ENCODE results near the gene GART. TPM values are rescaled to one million over a fixed set of nuclear protein-coding genes. Genes with fewer than 3 reads are reported as not detected.
"Not testable (repeated sequence)": the region's sequence is repeated elsewhere in the genome, so short reads cannot be mapped to it uniquely, and the experiment has no call there.

Gene GART
- polyA plus RNA-seq, 2 of the 4 experiments (the other 2 are of a cell fraction), result 42.3 to 70.2 TPM

GRCh38 chr21:33584455-33584854 is 42.5 kb upstream of the GART start:
- CTCF ChIA-PET, result interaction anchor here (1.2 kb wide), 1 partner anchor 21 kb away, joined by 6 read pairs; no protein-coding TSS in a partner anchor
- Histone ChIP-seq H3K4me2 (no peak overlapping the region), H3K9me3 (no peaks in the 10 kb centered on the region), H3K4me3 (no peak overlapping the region), H3K27ac (no peak overlapping the region), H3K4me1 (peaks cover 16% of the 10 kb centered on the region)
- FAIRE-seq (no peak), DNase-seq (ENCODE audit: low read depth in 1 of 2, low spot score in 1 of 2) (no peak), ATAC-seq (no peak)
- TF ChIP-seq KDM5A (IDR thresholded peaks at IDR 0.05), result no peak
- TF ChIP-seq FOSB (CRISPR knock-in tag; IDR thresholded peaks at IDR 0.05), result no peak
- no peak for TF ChIP-seq TFCP2L1 (CRISPR knock-in tag; IDR thresholded peaks at IDR 0.05)
- TF ChIP-seq RCOR1 (IDR thresholded peaks at IDR 0.05; ENCODE audit: low read depth, low read length), result no peak
- no peak for TF ChIP-seq HOXB5 (CRISPR knock-in tag; IDR thresholded peaks at IDR 0.05)
- no peak for TF ChIP-seq MYC (IDR thresholded peaks at IDR 0.05; ENCODE audit: borderline replicate concordance, low read length)
- TF ChIP-seq CHD2 (IDR thresholded peaks at IDR 0.05; ENCODE audit: low read length, partially characterized antibody), result no peak
- no peak for TF ChIP-seq CBX2 (IDR thresholded peaks at IDR 0.05; ENCODE audit: borderline replicate concordance, low read depth)
- TF ChIP-seq SMC3 (IDR thresholded peaks at IDR 0.05), result no peak
- TF ChIP-seq HEYL (CRISPR knock-in tag; IDR thresholded peaks at IDR 0.05), result no peak
- TF ChIP-seq MAX (IDR thresholded peaks at IDR 0.05), result no peak
- no peak for TF ChIP-seq ZNF302 (CRISPR knock-in tag; IDR thresholded peaks at IDR 0.05)
- 84% methylated on average over 3 of the region's 3 CpGs for WGBS (ENCODE audit: missing lambda C conversion rate)
- POLR2A ChIA-PET, result no interaction called here

DNA sequence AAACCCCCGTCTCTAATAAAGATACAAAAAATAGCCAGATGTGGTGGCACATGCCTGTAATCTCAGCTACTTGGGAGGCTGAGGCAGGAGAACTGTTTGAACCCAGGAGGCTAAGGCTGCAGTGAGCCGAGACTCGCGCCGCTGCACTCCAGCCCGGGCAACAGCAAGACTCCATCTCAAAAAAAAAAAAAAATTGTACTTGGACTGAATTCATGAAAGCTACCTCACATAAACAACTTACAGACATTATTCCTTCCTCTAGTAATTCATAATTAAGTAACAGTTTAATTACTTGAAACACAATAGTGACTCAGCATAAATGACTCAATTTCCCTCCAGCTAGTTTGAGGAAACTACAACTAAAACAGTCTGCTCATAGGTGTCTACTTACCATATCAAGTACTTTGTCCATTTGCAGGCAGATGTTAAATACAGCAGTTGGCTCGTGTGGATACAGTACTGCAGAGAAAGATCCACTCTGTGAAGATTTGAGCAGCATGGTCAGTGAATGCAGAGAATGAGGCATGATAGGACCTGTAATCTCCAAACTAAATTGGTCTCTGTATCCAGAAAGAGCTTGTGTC is 37.1 kb upstream of the GART start:
- peak in 1 of 2 experiments; percentile 39; a peak in 1 of 6 replicates for ATAC-seq
- H3K4me3 ChIP-seq, result no peak overlapping the region
- CTCF ChIA-PET, result no interaction called here
- no peak for FAIRE-seq
- no peak for DNase-seq (ENCODE audit: low read depth in 1 of 2, low spot score in 1 of 2)
- H3K4me2 ChIP-seq, result 0 out of 3 replicates have a peak overlapping the region, but pooled peaks have one; percentile 20
- H3K27ac ChIP-seq, result peak overlapping the region; percentile 67; a peak in 5 of 6 replicates
- TF ChIP-seq, protein P1, sequence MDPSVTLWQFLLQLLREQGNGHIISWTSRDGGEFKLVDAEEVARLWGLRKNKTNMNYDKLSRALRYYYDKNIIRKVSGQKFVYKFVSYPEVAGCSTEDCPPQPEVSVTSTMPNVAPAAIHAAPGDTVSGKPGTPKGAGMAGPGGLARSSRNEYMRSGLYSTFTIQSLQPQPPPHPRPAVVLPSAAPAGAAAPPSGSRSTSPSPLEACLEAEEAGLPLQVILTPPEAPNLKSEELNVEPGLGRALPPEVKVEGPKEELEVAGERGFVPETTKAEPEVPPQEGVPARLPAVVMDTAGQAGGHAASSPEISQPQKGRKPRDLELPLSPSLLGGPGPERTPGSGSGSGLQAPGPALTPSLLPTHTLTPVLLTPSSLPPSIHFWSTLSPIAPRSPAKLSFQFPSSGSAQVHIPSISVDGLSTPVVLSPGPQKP (IDR thresholded peaks at IDR 0.05; ENCODE audit: low read depth, low read length), result no peak
- TF ChIP-seq MAFK (IDR thresholded peaks at IDR 0.05; ENCODE audit: partially characterized antibody), result peak; percentile 89
- peak; percentile 81 for TF ChIP-seq NFE2L2 (conservative IDR thresholded peaks at IDR 0.05; ENCODE audit: low read length)
- TF ChIP-seq EP300 (IDR thresholded peaks at IDR 0.05), result no peak
- POLR2A ChIA-PET, result interaction anchor here (0.7 to 1.1 kb wide), 2 partner anchors 9 to 38 kb away, joined by 3 to 6 read pairs; partner anchors contain the start of gene DONSON
- WGBS (ENCODE audit: missing lambda C conversion rate), result 93% methylated on average over 7 of the region's 7 CpGs
- H3K9me3 ChIP-seq, result no peaks in the 10 kb centered on the region
- H3K4me1 ChIP-seq, result peaks cover 37% of the 10 kb centered on the region

DNA sequence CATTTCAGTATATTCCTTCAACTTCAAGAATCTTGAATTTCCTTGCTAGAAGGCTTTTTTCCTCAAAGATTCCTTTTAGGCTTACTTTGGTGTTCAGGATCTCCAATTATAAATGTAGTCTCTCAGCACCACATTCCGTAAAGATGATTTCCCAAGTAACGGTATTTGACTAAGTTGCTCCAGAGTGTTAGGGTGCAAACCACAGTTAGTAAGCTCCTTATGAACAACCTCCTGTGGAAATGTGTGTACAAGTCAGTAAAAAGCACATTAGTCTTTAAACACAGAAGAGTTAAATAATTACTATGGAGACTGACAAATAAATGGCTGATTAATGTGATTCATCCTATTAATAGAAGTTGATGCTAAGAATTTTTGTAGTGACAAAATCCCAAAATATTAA is 36.3 kb upstream of the GART start:
- DNase-seq (ENCODE audit: low read depth in 1 of 2, low spot score in 1 of 2) (no peak), FAIRE-seq (no peak), ATAC-seq (no peak)
- H3K4me2 ChIP-seq, result no peak overlapping the region
- peaks cover 37% of the 10 kb centered on the region for H3K4me1 ChIP-seq
- no peak overlapping the region for H3K27ac ChIP-seq
- ChIA-PET POLR2A (interaction anchor here (0.7 to 1.7 kb wide), 2 partner anchors 10 to 37 kb away, joined by 3 to 4 read pairs; partner anchors contain the start of gene DONSON), CTCF (no interaction called here)
- H3K9me3 ChIP-seq, result no peaks in the 10 kb centered on the region
- no peak for TF ChIP-seq CHD4 (IDR thresholded peaks at IDR 0.05; ENCODE audit: borderline replicate concordance)
- WGBS (ENCODE audit: missing lambda C conversion rate), result 77% methylated on average over 2 of the region's 2 CpGs
- H3K4me3 ChIP-seq, result no peak overlapping the region

- FAIRE-seq, H3K4me3 ChIP-seq, POLR2A ChIA-PET, H3K9me3 ChIP-seq, H3K27ac ChIP-seq, CTCF ChIA-PET: not testable (repeated sequence)
- Histone ChIP-seq H3K4me2 (peak overlapping the region; percentile 32; the same call in 2 of the 3 replicates), H3K4me1 (peaks cover 37% of the 10 kb centered on the region)
- 0% methylated on average over 2 of the region's 2 CpGs for WGBS (ENCODE audit: missing lambda C conversion rate)
- ATAC-seq (peak; percentile 58 to 81; a peak in 5 of 6 replicates), DNase-seq (ENCODE audit: low read depth in 1 of 2, low spot score in 1 of 2) (peak in 1 of 2 experiments; percentile 22)
Observed at GRCh38 chr21:33576741-33577141, 34.8 kb upstream of the GART start.

Measured in A549 (cell line).